ENCODE measurements around the gene CADPS.

The CADPS gene

GRCh38 chr3:62567097-62568021 is 307.9 kb downstream of the CADPS start:
- DNase-seq (ENCODE audit: extremely low read depth in 1 of 2, low read depth in 1 of 2), result no peak

DNA sequence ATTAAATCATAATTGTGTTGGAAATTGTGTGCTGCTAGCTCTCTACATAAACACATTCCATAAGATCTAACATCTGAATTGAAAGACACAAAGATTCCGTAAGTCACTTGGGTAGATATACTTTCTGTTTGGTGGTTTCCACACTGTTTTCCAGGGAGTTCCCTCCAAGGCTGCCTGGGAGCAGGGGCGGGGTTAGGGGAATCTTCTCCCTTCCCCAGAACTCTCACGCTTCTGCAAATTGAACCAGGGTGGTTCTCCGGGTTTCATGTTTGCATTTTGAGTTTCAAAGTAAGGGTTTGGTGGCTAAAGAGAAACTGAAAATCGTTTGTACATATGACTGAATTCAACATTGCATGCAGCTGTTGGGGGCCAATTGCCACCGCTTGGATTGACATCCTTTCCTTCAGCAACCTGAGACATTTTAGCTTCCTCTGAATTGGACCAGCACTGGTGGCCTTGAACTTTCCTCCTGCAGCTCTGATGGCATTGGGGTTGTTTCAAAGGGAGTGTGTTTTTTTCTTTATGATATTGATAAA is 309.1 kb downstream of the CADPS start:
- no peak for DNase-seq (ENCODE audit: extremely low read depth in 1 of 2, low read depth in 1 of 2)

DNA sequence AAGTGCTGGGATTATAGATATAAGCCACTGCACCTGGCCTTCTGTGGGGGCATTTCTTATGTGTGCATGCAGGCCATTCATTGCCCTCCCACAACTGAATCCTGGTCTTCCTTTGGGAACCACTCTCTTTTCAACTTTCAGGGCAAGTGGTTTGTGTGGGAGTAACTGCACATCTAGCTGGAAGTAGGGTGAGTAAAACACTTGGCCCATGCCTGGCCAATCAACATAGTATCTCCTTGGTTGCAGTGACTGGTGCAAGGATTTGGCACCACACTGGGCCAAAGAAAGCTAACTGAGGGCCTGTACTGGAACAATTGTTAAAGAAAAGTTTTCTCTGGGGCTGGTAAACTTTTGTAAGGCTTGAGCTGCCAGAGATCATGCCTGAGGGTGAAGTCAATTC is 312.6 kb downstream of the CADPS start:
- no peak for DNase-seq (ENCODE audit: extremely low read depth in 1 of 2, low read depth in 1 of 2)

DNA sequence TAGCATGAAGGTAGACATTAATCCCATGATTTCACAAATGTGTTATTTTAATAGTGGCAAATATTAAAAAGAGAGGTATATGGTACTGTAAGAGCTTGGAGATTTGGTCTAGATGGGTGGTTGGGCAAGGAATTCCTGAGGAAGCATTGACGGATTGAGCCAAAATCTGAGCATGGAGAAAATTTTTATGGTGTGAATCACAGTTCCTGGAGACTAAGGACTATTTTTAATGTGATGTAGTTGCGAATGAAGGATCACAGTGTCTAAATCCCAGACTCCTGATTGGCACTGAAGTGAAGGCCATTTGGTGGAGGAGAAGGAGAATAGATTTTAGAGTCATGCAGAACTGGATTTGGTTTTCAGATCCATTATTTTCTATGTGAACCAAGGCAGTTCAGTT is 313.2 kb downstream of the CADPS start:
- DNase-seq (ENCODE audit: extremely low read depth in 1 of 2, low read depth in 1 of 2), result no peak

DNA sequence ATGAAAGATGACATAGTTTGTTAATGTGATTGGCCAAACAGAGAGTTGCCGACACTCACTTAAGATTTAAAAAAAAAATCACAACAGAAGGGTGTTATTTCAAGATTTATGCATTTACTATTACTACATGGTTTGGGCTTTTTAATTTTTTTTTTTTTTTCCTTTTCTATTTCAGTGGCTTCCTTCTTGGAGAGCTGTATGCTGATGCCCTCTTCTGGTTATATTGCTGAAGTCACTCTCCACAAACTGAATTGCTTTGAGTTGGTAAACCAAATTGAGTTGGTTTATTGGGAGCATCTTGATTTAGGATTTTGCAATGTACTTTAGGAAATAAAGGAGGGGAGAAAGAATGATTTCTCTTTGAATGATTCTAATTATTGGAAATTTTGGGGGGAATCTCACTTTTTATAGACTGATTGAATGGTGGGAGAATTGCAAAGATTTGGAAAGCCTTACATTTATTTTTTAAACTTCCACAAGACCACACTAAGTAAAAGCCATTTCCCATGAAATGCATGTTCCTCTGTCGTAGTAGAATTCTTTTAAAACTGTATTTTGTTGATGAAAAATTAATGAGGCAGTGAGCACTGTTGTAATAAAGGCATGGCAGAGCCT is 315.3 kb downstream of the CADPS start:
- no peak for DNase-seq (ENCODE audit: extremely low read depth in 1 of 2, low read depth in 1 of 2)

GRCh38 chr3:62558549-62559112 is 316.6 kb downstream of the CADPS start:
- no peak for DNase-seq (ENCODE audit: extremely low read depth in 1 of 2, low read depth in 1 of 2)

DNA sequence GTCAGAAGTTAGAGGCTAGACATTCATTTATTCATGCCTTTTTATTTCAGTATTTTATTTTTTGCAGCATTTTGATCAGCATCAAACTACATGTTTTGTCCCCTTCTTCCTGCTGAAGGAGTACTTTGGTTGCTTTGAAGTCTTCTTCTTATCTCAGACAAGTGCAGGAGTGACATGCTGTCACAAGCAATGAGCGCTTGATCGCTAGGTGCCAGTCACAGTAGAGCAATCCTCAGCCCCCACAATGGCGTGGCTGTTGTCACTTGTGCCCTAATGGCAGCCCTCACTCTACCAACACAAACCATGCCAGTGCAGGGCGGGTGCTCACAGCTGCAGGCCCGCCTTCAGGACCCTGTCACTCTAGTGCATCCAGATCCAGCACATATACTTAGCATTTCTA is 317.2 kb downstream of the CADPS start:
- DNase-seq (ENCODE audit: extremely low read depth in 1 of 2, low read depth in 1 of 2), result no peak

GRCh38 chr3:62557450-62557849 is 317.8 kb downstream of the CADPS start:
- no peak for DNase-seq (ENCODE audit: extremely low read depth in 1 of 2, low read depth in 1 of 2)

GRCh38 chr3:62556121-62556815 is 318.9 kb downstream of the CADPS start:
- DNase-seq (ENCODE audit: extremely low read depth in 1 of 2, low read depth in 1 of 2), result no peak

DNA sequence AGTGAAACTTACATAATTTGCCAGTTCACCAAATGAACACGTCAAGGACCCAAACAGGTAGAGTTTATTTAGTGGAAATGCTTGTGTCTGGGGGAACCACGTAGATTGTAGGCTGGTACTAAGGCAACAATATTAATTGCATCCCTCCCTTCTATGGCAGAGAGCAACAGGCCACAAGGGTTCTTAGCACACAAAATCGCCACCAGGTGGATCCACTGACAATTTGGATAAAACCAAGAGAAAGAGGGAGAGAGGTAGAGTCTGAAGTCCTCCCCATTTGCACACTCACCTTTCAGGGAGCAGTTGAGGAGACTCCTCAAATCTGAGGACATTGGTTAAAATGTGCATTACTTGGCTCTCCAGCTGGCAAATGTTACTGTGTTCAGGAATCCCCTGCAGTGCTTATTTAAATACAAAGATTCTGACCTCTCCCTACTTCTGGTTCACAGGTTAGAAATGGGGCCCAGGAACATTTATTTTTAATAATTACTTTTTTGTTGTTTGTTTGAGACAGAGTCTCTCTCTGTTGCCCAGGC is 320.9 kb downstream of the CADPS start:
- no peak for DNase-seq (ENCODE audit: extremely low read depth in 1 of 2, low read depth in 1 of 2)

- DNase-seq (ENCODE audit: extremely low read depth in 1 of 2, low read depth in 1 of 2), result no peak
Observed at GRCh38 chr3:62553811-62554210, 321.4 kb downstream of the CADPS start.

DNA sequence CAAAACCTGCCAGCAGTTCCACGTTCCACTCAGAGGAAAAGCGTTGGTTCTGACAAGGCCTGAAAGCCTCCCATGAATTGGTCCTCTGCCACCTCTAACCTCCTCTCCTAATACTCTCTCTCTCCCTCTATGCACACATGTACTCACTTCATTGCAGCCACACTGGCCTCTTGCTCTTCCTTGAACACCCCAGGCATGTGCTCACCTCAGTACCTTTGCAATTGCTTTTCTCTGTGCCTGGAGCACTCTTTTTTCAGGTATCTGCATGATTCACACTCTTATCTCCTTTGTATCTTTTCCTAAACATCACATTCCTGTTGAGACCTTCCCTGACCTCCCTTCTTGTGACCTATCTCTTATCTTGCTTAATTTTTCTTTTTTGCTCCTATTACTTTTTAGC is 323.7 kb downstream of the CADPS start:
- no peak for DNase-seq (ENCODE audit: extremely low read depth in 1 of 2, low read depth in 1 of 2)

- no peak for DNase-seq (ENCODE audit: extremely low read depth in 1 of 2, low read depth in 1 of 2)
Observed at GRCh38 chr3:62550439-62550838, 324.8 kb downstream of the CADPS start.

DNA sequence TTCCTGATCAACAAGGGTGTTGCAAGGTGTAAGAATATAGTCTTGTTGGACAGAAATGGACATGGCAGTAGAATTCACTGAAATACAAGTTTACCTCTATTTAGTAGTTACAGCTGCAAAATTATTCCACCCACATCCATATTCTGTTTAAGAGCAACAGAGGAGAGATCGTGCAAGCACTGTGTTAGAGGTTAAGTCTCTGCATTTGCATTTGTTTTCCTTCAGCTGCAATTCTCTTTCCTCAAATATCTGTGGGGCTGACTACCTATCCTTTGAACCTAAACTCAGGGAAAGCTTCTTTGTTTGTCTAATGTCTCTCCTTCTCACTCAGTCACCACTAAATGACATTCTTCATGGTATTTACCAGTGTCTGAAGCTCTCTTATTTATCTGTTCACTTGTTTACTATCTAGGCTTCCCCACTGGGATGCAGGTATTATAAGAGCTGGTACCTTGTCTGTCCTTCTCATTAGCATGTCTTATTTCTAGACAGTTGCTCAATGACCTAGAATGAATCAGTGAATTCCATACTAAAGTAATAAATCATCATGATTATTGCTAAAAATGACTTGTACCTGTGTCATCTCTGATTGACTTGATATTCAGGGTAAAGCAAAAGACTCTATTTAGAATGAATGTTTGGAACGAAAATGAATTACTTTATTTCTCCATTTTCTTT is 326.5 kb downstream of the CADPS start:
- DNase-seq (ENCODE audit: extremely low read depth in 1 of 2, low read depth in 1 of 2), result no peak

- DNase-seq (ENCODE audit: extremely low read depth in 1 of 2, low read depth in 1 of 2), result no peak
Observed at GRCh38 chr3:62546266-62546665, 328.9 kb downstream of the CADPS start.

DNA sequence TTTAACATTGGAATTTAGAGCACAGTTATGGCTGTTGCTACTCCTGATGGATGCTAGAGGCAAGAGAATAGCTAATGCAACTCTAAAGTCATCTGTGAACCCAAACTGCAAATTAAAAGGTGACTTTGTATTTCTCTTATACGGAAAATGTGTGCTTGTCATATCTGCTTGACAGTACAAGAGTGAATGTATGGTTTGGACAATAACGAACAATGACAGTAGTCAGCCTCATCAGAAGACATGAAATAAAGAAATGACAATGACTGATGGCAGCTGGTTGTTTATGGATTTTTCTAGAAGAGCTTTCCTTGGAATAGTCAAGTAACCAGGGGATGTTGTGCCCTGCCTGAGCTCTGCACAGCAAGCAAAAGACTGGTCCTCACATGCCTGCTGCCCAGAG is 333.0 kb downstream of the CADPS start:
- DNase-seq (ENCODE audit: extremely low read depth in 1 of 2, low read depth in 1 of 2), result no peak

GRCh38 chr3:62539762-62540161 is 335.5 kb downstream of the CADPS start:
- no peak for DNase-seq (ENCODE audit: extremely low read depth in 1 of 2, low read depth in 1 of 2)

DNA sequence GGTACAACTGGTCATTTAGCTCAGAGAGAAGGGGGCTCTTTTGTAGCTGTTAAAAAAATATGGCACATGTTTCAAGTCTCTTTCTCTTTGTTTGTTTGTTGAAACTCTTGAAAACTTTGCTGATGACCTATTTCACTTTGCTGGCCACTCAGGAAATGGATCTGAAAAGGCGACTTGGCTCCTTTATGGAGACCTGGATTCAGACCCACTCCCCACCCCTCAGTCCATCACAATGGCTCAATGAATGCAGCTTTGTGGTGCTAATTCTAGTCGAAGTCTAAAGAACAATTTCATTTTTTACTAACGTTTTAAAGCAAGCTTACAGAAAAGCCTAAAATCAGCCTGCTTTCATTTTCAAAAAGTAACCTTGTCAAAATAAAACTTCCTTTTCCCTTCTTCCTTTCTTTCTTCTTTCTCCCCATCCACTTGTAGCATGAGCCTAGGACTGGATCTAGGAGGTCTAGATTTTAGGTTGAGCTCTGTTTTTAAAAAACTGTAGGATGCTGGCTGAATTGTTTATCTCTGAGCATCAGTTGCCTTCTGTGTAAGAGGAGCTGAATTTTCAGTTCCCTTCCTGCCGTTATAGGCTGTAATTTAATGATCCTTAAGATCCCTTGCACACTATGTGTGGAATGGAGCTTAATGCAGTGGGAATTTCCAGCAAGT is 336.4 kb downstream of the CADPS start:
- DNase-seq (ENCODE audit: extremely low read depth in 1 of 2, low read depth in 1 of 2), result no peak

- no peak for DNase-seq (ENCODE audit: extremely low read depth in 1 of 2, low read depth in 1 of 2)
Observed at GRCh38 chr3:62534326-62534725, 340.9 kb downstream of the CADPS start.

DNA sequence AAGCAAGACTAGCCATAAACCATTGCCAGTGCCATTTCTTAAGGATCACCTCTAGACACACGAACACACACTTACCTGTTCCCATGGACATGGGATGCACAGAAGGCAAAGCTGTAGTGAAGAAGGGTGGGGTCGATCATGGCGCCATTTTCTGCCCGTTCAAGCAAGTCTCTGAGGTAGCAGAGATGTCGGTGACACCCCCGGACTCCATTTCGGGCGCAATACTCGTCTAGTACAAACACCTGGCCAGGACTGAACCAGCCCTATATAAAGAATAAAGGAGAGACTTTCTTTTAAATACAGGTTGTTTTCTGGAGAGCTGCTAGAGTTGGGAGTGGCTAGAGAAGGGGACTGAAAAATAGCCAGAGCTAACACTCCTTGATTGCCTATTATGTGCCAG is 342.4 kb downstream of the CADPS start:
- DNase-seq (ENCODE audit: extremely low read depth in 1 of 2, low read depth in 1 of 2), result no peak
